ENCODE results near the gene MRPL20.

Gene MRPL20

GRCh38 chr1:1436630-1437032, 29.5 kb upstream of the MRPL20 start:
- H3K9me3 ChIP-seq (ENCODE audit: control insufficient read depth, insufficient read depth, low read length) = no peaks in the 10 kb centered on the region
- no peaks in the 10 kb centered on the region for H3K36me3 ChIP-seq (ENCODE audit: control insufficient read depth, low read length)
- no peaks in the 10 kb centered on the region for H3K79me2 ChIP-seq (ENCODE audit: control insufficient read depth, low read length)
- H3F3A ChIP-seq (ENCODE audit: control insufficient read depth, insufficient read depth) = no peaks in the 10 kb centered on the region
- TF ChIP-seq EZH2phosphoT487 (IDR thresholded peaks at IDR 0.05; ENCODE audit: borderline replicate concordance, low read length) (no peak), CTCF (IDR thresholded peaks at IDR 0.05; ENCODE audit: low read depth, low read length, poor library complexity, severe bottlenecking) (no peak)
- no peak overlapping the region for H3K4me3 ChIP-seq (ENCODE audit: low read length)
- H3K4me1 ChIP-seq (ENCODE audit: control insufficient read depth, low read length) = 0 out of 2 replicates have a peak, but pooled peaks cover 5% of the 10 kb centered on the region
- no peak overlapping the region for H3K4me2 ChIP-seq (ENCODE audit: low read length)
- no peak overlapping the region for H3K27ac ChIP-seq (ENCODE audit: low read depth, low read length)
- H3K9me2 ChIP-seq (replicated peaks; ENCODE audit: control insufficient read depth, low read length) = no peaks in the 10 kb centered on the region
- H4K20me1 ChIP-seq (ENCODE audit: control insufficient read depth, insufficient read depth, low read depth, low read length) = no peaks in the 10 kb centered on the region
- peaks cover 29% of the 10 kb centered on the region for H3K27me3 ChIP-seq (ENCODE audit: control insufficient read depth, low read length)

GRCh38 chr1:1435911-1436629, 29.0 kb upstream of the MRPL20 start:
- Histone ChIP-seq H3F3A (ENCODE audit: control insufficient read depth, insufficient read depth) (no peaks in the 10 kb centered on the region), H3K79me2 (ENCODE audit: control insufficient read depth, low read length) (no peaks in the 10 kb centered on the region), H3K4me1 (ENCODE audit: control insufficient read depth, low read length) (0 out of 2 replicates have a peak, but pooled peaks cover 5% of the 10 kb centered on the region), H3K36me3 (ENCODE audit: control insufficient read depth, low read length) (no peaks in the 10 kb centered on the region), H3K9me3 (ENCODE audit: control insufficient read depth, insufficient read depth, low read length) (no peaks in the 10 kb centered on the region), H3K27ac (ENCODE audit: low read depth, low read length) (no peak overlapping the region), H3K4me3 (ENCODE audit: low read length) (no peak overlapping the region), H3K4me2 (ENCODE audit: low read length) (no peak overlapping the region), H4K20me1 (ENCODE audit: control insufficient read depth, insufficient read depth, low read depth, low read length) (no peaks in the 10 kb centered on the region), H3K27me3 (ENCODE audit: control insufficient read depth, low read length) (peaks cover 29% of the 10 kb centered on the region), H3K9me2 (replicated peaks; ENCODE audit: control insufficient read depth, low read length) (no peaks in the 10 kb centered on the region)
- TF ChIP-seq CTCF (IDR thresholded peaks at IDR 0.05; ENCODE audit: low read depth, low read length, poor library complexity, severe bottlenecking) (no peak), EZH2phosphoT487 (IDR thresholded peaks at IDR 0.05; ENCODE audit: borderline replicate concordance, low read length) (no peak)

- no peak within 1 kb of the TSS for H3K4me3 ChIP-seq (ENCODE audit: low read length)
- H3K27me3 ChIP-seq (ENCODE audit: control insufficient read depth, low read length) = peaks cover 32% of the 10 kb centered on the region
- H3F3A ChIP-seq (ENCODE audit: control insufficient read depth, insufficient read depth) = no peaks in the 10 kb centered on the region
- H3K36me3 ChIP-seq (ENCODE audit: control insufficient read depth, low read length) = no peaks in the 10 kb centered on the region
- TF ChIP-seq CTCF (IDR thresholded peaks at IDR 0.05; ENCODE audit: low read depth, low read length, poor library complexity, severe bottlenecking) (no peak), EZH2phosphoT487 (IDR thresholded peaks at IDR 0.05; ENCODE audit: borderline replicate concordance, low read length) (peak; percentile 73; the same call in 1 of the 2 replicates)
- H4K20me1 ChIP-seq (ENCODE audit: control insufficient read depth, insufficient read depth, low read depth, low read length) = no peaks in the 10 kb centered on the region
- H3K9me3 ChIP-seq (ENCODE audit: control insufficient read depth, insufficient read depth, low read length) = no peaks in the 10 kb centered on the region
- no peak within 1 kb of the TSS for H3K4me2 ChIP-seq (ENCODE audit: low read length)
- 0 out of 2 replicates have a peak, but pooled peaks cover 5% of the 10 kb centered on the region for H3K4me1 ChIP-seq (ENCODE audit: control insufficient read depth, low read length)
- H3K27ac ChIP-seq (ENCODE audit: low read depth, low read length) = no peak within 1 kb of the TSS
- no peaks in the 10 kb centered on the region for H3K79me2 ChIP-seq (ENCODE audit: control insufficient read depth, low read length)
- no peaks in the 10 kb centered on the region for H3K9me2 ChIP-seq (replicated peaks; ENCODE audit: control insufficient read depth, low read length)
Measured at GRCh38 chr1:1435106-1435903, 28.2 kb upstream of the MRPL20 start, which contains the start of gene VWA1. Gene VWA1 (plus strand): TSS chr1:1435690. CDS start chr1:1435749, 59 bp downstream.
